HG02973 (cell line): ENCODE data around the gene IGF2R.
"Not testable (repeated sequence)": the region's sequence is repeated elsewhere in the genome, so short reads cannot be mapped to it uniquely, and the experiment has no call there.

Experiments
- ATAC-seq: cut with Tn5 transposase; IDR thresholded peaks from one replicate; pipeline ENCODE4 v1.9.1; 2021; ENCODE audit warnings: moderate library complexity; ENCODE audit not compliant: unreplicated experiment

Gene IGF2R

GRCh38 chr6:160116411-160116810 is 147.5 kb downstream of the IGF2R start:
- no peak for ATAC-seq

- ATAC-seq: no peak
Measured at GRCh38 chr6:160117137-160117536, 148.3 kb downstream of the IGF2R start.

- ATAC-seq: no peak
Measured at GRCh38 chr6:160118620-160119229, 149.8 kb downstream of the IGF2R start.

DNA sequence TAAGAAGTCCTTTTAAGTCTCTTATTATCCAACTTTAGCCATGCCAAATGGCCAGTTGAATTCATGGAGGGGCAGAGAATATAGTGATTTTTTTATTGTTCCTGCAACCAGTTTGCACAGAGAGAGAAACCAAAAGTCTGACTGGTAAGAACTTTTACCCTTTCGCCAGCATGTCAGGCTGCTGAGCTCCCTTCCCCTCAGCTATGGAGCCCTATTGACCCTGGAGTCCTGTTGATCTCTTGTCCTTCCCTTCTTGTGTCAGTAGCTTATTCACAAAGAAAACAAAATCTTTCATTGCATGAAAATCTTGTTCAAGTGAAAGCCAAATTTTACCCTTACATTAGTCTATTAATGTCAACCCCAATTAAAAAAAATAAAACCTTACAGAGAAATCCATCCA is 151.2 kb downstream of the IGF2R start:
- no peak for ATAC-seq

GRCh38 chr6:160121558-160121957 is 152.7 kb downstream of the IGF2R start, which contains the start of gene SLC22A1:
Gene SLC22A1, plus strand, starts transcription at chr6:160121815. Its CDS starts 121 bp downstream, at chr6:160121936.
- no peak for ATAC-seq

DNA sequence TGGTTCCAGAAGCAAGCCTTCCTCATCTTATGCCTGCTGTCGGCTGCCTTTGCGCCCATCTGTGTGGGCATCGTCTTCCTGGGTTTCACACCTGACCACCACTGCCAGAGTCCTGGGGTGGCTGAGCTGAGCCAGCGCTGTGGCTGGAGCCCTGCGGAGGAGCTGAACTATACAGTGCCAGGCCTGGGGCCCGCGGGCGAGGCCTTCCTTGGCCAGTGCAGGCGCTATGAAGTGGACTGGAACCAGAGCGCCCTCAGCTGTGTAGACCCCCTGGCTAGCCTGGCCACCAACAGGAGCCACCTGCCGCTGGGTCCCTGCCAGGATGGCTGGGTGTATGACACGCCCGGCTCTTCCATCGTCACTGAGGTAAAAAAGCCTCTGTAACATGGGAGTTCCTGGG is 153.1 kb downstream of the IGF2R start:
- no peak for ATAC-seq

DNA sequence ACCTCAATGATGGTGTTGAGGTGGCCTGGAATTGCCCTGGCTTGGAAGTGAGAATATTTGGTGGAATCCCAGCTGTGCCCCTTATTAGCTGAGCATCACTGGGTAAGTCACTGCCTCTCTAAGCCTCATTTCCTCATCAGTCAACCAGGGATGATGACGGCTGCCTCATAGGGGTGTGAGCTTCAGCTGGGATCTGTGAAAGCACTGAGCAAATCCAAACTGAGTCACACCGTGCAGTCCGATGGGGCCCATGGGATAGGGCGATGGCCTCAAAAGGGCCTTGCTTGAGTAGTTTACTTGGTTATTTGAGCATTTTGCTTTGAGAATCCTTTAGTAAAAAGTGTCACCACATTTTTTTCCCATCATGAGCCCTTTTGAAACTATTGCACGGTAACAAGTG is 153.9 kb downstream of the IGF2R start:
- no peak for ATAC-seq

DNA sequence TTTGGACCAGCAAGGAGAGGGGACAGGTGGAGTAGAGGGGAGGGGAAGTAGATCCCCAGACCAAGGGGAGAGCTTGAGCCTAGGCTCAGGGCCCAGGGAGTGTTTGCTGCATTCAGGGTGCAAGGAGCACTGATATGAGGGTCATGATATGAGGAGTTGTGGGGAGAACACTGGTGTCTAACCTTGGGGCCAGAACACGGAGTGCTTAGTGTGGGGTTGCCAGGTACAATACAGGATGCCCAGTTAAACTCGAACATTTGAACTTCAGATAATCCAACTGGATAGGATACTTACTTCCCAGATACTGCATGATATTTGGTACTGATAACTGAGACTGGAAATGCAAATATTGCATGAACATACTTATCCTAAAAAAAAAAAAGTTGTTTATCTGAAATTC is 155.1 kb downstream of the IGF2R start:
- ATAC-seq: no peak

DNA sequence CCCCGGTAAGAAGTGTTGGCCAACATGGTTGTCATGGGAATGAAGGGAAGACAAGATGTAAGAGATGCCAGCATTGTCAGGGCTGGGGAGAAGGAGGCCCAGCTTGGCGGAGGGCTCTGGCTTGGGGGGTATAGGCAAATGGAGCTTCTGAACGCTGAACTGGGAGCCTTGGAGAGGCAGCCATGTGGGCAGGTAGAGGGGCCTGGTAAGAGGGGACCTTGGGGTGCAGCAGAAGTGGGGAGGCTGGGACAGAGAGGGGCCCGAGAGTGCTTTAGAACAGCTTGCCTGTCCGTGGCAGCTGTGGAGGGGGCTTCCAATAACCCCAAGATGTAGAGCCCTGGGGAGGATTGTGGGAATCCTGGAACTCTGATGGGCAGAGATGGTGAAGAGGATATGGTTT is 155.7 kb downstream of the IGF2R start:
- no peak for ATAC-seq

DNA sequence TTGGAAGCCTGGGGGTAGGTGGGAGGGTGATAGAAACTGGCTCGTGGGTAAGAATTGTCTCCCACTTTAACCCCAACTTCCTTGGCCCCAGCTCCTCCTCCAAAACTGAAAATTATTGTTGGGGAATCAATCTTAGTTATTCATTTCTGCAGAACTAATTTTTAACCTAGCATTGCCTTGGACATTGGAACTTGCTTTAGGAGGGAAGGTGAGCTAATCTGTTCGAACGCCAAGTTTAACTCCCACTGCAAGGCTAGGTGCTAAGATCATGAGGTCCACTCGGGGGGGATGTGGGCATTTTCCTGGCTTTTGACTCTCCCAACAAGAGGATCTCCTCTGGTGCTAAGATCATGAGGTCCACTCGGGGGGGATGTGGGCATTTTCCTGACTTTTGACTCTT is 156.2 kb downstream of the IGF2R start:
- ATAC-seq: not testable (repeated sequence)

DNA sequence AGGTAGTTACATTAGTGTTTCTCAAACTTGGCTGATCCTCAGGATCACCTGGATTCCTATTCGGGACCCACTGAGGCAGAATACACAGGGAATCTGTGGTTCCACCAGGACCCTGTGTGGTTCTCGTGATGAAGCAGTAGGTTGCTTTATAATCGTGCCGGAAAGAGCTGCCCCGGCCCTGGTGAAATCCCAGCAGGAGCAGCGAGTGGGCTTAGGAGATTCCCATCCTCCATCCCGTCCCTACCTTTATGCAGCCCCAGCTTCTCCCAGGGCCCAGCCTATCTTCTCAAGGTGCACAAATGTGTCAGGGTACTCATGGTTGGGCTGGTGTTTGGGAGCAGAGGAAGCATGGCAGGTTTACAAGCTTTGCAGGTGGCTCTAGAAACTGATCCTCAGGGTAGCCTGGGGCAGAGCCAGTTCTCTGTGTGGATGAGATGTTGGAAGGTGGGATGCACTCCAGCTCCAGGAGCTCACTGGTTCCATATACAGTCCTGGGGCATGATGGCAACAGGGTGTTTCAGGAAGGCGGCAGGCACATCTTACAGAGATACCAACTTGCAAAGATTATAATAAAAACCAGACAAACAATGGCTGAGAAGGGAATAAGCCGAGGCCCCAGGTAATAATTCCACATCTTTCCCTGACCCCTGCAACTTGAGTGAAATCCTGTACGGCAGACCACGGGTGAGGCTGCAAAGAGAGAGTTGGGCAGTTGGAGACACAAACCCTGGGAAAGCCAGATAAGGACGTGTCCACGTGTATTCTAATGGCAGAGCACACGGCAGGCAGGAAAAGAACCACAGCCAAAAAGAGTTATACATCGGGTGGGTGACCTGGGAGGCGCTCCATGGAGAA is 158.6 kb downstream of the IGF2R start:
- ATAC-seq: no peak

- ATAC-seq: no peak
Measured at GRCh38 chr6:160128125-160128683, 159.3 kb downstream of the IGF2R start.

DNA sequence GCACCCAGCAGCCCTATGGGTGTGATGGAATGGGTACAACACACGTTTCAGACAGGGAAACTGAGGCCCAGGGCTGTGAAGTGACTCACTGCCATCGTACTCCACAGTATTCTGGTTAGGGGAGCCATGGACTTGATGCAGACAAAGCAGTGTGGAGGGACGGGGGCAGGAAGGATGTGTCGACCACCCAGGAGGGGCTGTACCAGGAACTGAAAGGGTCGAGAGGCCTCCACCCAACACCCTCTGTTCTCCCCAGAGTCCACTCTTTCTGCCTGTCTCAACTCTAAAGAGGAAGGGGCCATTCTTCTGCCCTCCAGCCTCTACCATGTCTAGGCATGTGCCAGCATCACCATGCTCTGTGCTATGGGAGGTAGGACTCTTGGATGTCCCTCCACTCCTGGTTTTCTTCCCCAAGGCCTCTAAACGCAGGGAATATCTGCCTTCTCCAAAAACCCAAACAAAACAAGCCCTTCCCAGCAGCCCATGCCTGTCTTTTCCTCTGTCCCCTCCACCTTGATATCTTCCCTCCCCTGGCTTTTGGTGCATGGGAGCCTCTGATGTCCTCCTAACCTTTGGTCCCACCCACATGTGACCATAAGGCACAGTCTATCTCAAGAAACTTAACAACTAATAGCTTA is 160.1 kb downstream of the IGF2R start:
- ATAC-seq: no peak

DNA sequence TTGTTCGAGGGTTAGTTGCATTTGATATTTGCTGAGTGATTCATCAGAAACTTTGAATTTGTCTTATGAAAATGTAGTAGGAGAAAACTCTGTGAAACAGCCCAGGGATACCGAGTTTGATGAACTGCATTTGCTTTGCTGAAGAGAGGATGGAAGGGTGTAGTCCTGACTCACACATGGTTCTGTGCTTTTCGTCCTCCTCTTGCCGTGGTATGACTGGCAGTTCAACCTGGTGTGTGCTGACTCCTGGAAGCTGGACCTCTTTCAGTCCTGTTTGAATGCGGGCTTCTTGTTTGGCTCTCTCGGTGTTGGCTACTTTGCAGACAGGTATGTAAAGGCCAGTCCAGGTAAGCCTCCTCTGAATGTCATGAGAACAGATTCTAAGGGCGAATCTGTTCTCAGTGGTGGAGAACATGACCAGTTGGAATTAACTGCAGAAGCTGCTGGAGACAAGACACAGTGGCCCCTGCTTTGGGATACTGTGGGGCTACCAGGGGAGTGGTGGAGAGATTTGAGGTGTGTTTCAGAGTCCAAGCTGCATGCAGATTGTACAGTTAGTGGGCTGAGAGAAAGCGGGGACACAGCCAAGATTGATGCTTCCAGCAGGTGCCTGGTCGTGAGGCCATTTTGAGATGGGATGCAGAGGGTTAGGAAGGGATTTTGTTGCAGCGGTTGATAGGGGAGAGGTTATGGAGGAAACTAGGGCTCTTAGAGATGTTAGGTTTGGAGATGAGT is 161.2 kb downstream of the IGF2R start:
- no peak for ATAC-seq

GRCh38 chr6:160130729-160131484 is 162.0 kb downstream of the IGF2R start:
- no peak for ATAC-seq

GRCh38 chr6:160131636-160132296 is 162.9 kb downstream of the IGF2R start:
- no peak for ATAC-seq

DNA sequence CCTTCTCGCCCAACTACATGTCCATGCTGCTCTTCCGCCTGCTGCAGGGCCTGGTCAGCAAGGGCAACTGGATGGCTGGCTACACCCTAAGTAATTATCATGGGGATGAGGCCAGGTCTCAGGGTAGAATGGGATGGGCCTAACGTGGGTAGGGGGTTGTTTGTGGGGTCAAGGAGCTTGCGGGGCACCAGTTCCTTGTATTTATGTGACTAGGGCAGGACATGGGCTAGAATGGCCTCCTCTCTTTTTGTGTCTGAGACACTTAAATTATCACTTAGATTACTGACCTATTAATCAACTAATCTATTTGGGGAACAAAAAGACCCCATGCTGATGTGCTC is 163.4 kb downstream of the IGF2R start:
- ATAC-seq: no peak

- no peak for ATAC-seq
Measured at GRCh38 chr6:160132776-160133338, 164.0 kb downstream of the IGF2R start.
